GM04504 (cell line): Measurements from ENCODE around the gene COLGALT1.
"Not testable (repeated sequence)": the region's sequence is repeated elsewhere in the genome, so short reads cannot be mapped to it uniquely, and the experiment has no call there.

Source experiments
- DNase-seq: peaks from one replicate; pipeline ENCODE4 v3.0.0-alpha.2; 2012; ENCODE audit warnings: low read depth

The COLGALT1 gene

DNA sequence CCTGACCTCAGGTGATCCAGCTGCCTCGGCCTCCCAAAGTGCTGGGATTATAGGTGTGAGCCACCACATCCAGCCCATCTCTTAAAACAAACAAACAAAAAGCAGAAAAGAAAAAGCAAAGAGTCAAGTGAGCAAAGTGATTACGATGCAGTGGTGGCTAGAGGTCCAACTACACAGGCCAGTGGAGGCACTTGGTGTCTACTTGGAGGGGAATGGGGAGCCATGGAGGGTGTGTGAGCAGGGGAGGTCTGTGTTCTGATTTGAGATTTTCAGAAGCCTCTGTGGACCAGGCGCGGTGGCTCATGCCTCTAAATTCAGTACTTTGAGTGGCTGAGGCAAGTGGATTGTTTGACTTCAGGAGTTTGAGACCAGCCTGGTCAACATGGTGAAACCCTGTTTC, 6.6 kb downstream of the COLGALT1 start:
- DNase-seq: no peak

GRCh38 chr19:17562561-17562960, 7.1 kb downstream of the COLGALT1 start:
- no peak for DNase-seq

DNA sequence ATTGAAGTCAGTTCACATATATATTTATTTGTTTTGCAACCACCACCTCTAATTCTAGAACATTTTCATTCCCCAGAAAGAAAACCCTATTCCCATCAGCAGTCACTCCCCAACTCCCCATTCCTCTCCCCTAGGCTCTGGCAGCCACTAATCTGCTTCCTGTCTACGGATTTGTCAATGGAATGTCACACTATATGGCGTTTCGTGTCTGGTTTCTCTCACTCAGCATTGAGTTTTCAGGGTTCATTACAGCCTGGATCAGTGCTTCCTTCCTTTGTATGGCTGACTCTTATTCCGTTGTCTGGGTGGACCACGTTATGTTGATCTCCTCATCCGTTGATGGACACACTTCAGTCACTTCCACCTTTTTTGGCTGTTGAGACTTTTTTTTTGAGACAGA, 9.3 kb downstream of the COLGALT1 start:
- DNase-seq: no peak

- no peak for DNase-seq
Measured at GRCh38 chr19:17565611-17566010, 10.2 kb downstream of the COLGALT1 start.

DNA sequence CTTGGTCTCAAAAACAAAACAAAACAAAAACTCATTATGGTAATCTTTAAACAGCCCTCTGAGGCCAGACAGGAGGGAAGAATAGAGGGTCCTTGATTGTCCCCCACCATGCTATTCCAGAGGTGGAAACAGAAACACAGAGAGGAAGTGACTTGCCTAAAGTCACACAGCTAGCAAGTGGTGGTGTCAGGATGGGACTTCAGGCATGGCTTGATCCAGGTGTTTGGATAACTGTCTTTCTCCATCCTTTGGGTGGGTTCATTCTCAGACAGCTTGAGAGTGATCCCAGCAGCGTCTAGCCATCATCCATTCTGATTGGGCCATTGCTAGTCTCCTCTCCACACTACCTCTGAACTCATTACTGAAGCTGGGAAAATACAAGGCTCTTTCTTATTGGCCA, 12.5 kb downstream of the COLGALT1 start:
- no peak for DNase-seq

GRCh38 chr19:17570291-17570690, 14.8 kb downstream of the COLGALT1 start:
- DNase-seq: not testable (repeated sequence)

- DNase-seq: no peak
Measured at GRCh38 chr19:17570791-17571190, 15.3 kb downstream of the COLGALT1 start.

GRCh38 chr19:17572638-17573037, 17.2 kb downstream of the COLGALT1 start:
- no peak for DNase-seq

GRCh38 chr19:17575871-17576757, 20.7 kb downstream of the COLGALT1 start:
- DNase-seq: no peak

- DNase-seq: no peak
Measured at GRCh38 chr19:17576758-17577456, 21.5 kb downstream of the COLGALT1 start.

DNA sequence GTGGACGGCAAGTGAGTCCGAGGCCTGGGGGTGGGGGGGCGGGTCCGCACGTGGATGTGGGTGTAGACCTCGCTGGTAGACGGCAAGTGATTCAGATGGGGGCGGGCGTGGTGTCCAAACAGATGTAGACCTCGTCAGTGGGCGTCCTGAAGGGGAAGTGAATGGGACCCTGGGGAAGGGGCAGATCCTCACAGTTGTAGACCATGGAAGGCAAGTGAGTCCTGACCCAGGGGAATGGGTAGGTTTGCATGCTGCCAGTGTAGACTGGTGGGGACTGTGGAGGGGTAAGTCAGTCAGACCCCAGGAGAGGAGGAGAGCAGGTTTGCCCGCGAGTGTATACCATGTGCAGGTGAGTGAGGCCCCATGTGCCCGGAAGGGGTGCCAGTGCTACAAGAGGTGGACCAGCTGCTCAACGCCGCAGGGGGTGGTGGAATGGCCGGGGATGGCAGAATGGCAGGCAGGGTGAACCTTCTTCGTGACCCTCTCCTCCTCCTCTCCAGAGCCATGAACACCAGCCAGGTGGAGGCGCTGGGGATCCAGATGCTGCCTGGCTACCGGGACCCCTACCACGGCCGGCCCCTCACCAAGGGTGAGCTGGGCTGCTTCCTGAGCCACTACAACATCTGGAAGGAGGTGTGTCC, 22.1 kb downstream of the COLGALT1 start:
- DNase-seq: no peak

DNA sequence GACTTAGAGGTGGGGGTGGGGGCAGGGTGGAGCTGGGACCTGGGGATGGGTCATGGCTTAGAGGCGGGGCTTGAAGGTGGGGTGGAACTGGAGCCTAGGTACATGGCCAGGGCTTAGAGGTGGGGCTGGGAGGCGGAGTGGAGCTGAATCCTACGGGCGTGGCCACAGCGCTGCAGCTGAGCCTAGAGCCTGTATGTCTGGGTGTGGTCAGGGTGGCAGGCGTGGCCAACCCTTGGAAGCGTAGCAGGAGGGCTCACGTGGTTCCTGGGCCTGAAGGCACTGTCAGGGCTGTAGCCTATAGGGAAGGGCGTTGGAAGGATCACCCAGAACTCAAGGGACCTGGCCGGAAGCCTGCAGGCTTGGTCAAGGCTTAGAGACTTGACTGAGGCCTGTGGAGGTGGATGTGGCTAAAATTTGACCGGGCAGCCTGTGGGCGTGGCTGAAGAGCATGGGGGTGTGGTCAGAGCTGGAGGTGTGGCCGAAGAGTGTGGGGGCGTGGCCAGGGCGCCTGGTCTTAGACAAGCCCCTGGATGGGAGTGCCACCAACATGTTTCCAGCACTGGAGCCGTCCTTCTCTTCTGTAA, 24.3 kb downstream of the COLGALT1 start:
- no peak for DNase-seq

GRCh38 chr19:17580470-17581144, 25.2 kb downstream of the COLGALT1 start:
- DNase-seq: no peak

DNA sequence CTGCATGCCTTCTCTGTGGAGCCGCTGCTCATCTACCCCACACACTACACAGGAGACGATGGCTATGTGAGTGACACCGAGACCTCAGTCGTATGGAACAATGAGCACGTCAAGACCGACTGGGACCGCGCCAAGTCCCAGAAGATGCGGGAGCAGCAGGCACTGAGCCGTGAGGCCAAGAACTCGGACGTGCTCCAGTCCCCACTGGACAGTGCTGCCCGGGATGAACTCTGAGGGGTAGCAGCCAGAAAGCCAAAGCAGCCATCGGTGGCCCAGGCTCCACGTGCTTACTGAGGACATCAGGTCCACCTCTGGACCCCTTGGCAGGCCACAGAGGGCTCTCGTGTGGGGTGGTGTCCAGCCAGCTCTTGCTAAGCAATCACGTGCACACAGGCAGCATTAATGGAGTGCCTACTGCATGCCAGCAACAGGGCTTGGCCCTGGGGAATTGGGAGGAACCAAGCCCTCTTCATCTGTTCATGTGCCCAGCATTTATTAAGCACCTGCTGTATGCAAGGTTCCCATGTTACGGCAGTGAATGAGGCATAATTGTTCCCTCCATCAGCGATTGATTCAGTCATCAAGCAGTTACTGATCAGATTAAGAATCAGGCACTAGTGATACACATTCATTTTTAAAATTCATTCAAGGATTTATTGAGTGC, 25.9 kb downstream of the COLGALT1 start:
- DNase-seq: no peak

DNA sequence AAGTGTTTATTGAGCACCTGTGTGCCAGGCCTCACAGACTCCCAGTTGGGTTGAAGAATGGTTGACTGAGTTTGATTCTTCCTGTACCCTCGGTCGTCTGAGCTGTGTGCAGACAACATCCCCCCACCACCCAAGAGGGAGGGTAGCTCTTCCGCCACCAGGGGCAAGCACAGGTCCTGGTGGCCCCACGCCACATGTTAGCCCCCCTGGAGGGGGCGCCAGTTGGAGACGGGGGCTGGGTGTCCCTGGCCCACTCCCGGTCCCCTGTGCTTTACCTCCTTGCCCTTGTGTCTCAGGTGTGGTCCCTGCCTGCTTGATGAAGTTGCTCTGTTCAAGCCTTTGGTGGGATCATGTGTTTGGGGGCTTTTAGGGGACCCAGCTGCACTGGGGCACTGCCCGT, 27.2 kb downstream of the COLGALT1 start:
- no peak for DNase-seq

GRCh38 chr19:17584132-17584531, 28.7 kb downstream of the COLGALT1 start:
- DNase-seq: no peak

DNA sequence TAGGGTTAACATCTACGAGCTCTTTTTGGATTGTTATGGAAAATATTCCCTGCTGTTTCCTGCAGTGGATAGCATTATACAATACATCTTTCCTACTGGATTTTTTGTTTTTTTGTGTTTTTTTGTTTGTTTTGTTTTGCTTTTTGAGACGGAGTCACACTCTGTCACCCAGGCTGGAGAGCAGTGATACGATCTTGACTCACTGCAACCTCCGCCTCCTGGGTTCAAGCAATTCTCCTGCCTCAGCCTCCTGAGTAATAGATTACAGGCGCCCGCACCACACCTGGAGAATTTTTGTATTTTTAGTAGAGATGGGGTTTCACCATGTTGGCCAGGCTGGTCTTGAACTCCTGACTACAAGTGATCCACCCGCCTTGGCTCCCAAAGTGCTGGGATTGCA, 29.9 kb downstream of the COLGALT1 start:
- DNase-seq: not testable (repeated sequence)

DNA sequence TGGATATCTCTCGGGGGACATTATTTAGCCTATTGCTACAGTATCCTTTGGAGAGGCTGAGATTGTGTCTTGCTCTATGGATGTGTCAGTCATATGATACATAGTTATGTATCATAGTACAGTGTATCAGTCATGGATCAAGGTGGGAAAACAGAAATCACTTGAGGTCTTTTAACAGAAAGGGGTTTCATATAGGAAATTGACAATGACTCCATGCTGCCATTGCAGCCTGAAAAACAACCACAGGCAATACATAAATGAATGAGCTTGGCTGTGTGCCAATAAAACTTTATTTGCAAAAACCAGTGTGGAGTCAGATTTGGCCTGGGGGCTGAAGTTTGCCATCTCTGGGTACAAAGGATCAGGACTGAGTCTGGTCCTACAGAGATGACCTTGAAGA, 35.4 kb downstream of the COLGALT1 start:
- no peak for DNase-seq

DNA sequence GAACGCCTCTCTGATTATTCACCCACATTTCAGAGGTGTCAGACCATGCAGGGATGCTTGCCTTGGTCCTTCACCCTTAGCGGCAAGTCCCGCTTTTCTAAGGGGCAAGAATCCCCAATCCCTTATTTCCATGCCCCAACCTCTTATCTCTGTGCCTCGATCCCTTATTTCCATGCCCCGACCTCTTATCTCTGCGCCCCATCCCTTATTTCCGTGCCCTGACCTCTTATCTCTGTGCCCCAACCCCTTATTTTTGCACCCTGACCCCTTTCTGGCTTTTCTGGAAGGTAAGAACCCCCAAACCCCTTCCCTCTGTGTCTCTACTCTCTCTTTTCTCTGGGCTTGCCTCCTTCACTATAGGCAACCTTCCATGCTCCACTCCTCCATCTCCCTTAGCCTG, 38.8 kb downstream of the COLGALT1 start:
- not testable (repeated sequence) for DNase-seq

DNA sequence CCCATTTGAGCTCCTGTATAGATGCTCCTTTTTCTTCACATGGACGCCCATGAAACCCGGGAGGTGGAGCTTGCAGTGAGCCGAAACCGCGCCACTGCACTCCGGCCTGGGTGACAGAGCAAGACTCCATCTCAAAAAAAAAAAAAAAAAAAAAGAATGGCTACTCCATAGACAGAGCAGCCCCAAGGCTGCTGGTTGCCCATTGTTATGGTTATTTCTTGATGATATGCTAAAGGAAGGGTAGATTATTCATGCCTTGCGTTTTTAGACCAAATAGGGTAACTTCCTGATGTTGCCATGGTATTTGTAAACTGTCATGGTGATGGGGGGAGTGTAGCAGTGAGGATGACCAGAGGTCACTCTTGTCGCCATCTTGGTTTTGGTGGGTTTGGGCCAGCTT, 42.6 kb downstream of the COLGALT1 start:
- not testable (repeated sequence) for DNase-seq

DNA sequence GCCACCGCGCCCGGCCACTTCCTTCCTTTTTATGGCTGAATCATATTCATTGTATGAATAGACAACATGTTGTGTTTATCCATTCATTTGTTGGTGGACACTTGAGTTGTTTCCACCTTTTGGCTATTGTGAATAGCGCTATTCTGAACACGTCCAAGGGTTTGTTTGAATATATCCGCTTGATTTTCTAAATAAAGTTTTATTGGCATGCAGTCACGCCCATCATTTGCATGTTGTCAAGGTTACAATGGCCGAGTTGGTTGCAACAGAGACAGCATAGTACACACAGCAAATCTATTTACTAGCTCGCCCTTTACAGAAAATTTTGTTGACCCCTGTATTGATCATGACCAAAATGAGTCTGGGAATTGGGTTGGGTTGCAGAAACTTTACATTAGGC, 43.5 kb downstream of the COLGALT1 start:
- DNase-seq: no peak
